HG03103 (cell line): Measurements from ENCODE around the gene GRK7.

ENCODE experiments used
- ATAC-seq: cut with Tn5 transposase; IDR thresholded peaks from one replicate; pipeline ENCODE4 v1.9.1; 2021; ENCODE audit warnings: low read depth; ENCODE audit not compliant: unreplicated experiment

GRK7 gene, protein sequence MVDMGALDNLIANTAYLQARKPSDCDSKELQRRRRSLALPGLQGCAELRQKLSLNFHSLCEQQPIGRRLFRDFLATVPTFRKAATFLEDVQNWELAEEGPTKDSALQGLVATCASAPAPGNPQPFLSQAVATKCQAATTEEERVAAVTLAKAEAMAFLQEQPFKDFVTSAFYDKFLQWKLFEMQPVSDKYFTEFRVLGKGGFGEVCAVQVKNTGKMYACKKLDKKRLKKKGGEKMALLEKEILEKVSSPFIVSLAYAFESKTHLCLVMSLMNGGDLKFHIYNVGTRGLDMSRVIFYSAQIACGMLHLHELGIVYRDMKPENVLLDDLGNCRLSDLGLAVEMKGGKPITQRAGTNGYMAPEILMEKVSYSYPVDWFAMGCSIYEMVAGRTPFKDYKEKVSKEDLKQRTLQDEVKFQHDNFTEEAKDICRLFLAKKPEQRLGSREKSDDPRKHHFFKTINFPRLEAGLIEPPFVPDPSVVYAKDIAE (N-terminal part only)

DNA sequence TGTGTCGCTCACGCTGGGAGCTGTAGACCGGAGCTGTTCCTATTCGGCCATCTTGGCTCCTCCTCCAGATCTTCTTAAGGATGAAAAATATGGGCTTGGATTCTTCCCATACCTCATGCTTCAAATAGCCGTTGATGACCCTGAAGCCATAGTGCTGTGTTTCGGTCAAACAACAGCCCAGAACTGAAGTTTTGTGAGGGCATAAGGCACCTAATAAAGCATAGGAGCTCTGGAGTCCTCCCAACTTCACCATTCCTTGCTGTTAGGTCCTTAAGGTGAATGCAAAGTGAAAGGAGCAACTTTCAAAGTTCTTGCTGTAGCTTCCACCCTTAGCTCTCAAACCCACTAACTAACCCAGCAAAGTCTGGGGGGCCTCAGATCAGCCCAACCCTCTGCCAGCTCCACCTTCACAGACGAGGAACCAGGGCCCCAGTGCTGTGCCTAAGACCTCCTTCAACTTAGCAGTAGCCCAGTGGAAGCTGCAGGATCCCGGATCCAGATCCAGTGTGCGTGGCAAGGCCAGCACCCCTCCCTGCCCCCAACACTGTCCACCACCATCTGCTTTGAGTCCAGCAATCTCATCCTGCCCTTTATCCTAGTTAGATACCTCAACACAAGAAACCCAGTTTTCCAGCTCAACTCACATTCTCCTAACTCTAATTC is at the start of gene GRK7:
TSS of gene GRK7 (plus strand) at position 321 of the 663 bp plus-strand sequence. CDS start 14,877 bp downstream, outside the sequence.
- ATAC-seq = no peak

DNA sequence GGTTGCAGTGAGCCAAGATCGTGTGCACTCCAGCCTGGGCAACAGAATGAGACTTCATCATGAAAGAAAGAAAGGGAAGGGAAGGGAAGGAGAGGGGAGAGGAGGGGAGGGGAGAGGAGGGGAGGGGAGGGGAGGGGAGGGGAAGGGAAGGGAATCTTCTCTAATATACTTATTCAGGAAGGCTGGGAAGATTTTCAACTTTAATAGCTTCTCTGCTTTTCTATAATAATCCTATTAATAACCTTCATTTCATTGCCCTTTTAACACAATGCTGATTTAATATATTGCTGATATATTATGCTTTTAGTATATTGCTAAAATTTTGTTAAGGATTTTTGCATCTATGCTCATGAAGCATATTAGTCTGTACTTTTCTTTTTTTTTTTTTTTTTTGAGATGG is 48.5 kb upstream of the GRK7 start:
- no peak for ATAC-seq

DNA sequence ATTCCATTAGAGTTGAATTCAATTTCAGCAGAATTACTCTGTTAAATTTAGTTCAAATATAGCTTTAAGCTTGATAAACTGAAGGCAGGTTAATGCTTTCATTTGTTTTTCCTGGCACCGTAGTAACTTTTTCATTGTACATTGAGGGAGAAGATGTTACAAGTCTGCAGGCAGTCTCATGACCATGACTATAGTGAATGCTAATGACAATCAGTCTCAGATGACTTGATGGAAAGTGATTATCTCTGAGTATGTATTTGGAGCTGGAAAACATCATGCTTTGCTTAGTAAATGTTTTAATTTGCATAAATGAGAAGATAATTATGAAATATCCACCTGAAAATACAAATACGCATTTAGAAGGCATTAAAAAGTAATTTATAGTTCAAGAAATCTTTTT is 41.1 kb upstream of the GRK7 start:
- no peak for ATAC-seq

DNA sequence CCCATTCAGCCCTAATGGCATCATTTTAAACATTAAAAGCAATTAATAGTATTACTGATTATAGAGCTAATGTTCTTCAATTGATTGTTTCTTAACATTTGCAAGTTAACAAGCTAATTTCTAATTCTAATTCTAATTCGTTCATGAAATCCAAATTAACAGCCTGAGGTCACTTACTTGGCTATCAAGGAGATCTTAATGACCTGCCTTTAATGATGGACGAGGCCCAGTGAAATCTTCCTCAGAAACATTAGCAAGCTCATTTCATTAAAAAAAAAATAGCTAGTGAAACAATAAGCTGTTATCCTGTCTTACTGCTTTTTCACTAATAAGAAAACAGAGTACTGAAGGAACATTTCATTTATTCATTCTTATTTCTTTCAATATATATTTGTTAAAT is 40.6 kb upstream of the GRK7 start:
- no peak for ATAC-seq

DNA sequence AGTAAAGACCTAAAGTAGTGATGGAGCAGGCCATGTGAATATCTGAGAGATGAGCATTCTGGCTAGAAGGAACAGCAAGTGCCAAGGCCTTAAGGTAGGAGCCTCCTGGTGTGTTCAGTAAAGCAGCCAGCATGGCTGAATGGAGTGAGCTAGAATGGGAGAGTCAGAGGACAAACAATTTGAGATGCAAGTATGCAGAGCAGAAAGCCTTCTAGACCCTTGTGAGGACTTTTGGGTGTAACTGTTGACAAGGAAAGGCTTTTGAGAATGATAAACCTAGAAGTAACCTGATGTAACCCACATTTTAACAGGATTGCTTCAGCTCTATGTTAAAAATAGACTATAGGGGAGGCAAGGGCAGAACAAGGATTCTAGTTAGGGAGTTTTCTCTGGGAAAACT is 40.0 kb upstream of the GRK7 start:
- ATAC-seq = no peak

DNA sequence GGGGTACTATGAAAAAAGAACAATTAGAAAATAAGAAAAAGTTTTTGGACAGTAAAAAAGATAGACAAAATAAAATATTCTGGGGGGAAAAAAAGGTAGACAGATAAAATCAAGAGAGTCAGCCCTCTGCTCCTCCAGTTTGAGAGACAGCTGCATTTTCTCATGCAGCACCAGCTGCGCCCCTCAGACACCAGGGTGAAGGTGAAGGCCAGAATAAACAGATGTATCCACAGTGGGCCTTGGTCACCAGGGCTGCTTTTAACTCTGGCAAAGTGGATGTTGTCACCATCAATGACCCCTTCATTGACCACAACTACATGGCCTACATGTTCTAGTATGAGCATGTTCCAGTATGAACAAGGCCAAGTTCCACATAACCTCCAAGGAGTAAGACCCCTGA is 39.0 kb upstream of the GRK7 start:
- no peak for ATAC-seq

DNA sequence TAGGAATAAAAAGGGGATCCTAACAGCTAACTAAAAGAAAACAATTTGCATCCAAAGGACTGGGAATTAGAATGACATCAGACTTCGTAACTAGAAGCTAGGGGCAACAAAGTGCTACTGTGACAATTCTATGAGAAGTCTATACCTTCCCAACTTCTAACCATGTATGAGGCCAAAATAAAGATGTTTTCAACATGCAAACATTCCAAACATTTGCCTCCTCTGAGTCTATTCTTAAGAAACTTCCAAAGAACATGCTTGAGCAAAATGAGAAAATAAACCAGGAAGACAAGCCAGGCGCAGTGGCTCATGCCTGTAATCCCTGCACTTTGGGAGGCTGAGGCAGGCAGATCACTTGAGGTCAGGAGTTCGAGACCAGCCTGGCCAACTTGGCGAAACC is 38.2 kb upstream of the GRK7 start:
- no peak for ATAC-seq

DNA sequence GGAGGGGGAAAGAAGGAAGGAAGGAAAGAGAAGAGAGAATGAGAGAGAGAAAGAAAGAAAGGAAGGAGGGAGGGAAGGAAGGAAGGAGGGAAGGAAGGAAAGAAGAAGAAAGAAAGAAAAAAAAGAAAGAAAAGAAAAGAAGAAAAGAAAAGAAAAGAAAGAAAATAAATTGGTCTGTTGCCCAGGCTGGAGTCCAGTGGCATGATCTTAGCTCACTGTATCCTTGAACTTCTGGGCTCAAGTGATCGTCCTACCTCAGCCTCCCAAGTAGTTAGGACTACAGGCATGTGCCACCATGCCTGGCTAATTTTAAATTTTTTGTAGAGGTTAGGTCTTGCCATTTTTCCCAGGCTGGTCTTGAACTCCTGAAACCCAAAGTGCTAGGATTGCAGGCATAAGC is 36.7 kb upstream of the GRK7 start:
- no peak for ATAC-seq

DNA sequence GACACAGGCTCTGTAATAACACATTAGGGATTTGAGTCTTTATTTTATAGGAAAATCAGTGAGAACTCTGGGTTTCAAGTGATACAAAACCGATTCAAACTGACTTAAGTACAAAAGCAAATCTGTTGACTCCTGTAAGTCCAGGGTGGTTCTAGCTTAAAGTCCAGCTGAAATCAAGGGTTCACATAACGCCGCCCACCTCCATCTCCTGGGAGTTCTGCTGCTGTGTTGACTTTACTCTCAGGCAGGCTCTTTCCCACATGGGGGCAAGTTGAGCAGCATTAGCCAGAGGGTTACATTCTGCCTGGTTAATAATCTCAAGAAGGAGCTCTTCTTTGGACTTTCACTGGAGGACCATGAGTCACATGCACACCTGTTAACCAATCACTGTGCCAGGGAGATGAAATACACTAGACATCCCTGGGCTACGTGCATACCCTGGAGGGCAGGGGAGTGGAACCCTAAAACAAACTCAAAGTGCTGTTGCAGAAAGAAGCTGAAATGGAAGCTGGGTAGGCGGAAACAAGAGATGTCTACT is 34.8 kb upstream of the GRK7 start:
- ATAC-seq = no peak

DNA sequence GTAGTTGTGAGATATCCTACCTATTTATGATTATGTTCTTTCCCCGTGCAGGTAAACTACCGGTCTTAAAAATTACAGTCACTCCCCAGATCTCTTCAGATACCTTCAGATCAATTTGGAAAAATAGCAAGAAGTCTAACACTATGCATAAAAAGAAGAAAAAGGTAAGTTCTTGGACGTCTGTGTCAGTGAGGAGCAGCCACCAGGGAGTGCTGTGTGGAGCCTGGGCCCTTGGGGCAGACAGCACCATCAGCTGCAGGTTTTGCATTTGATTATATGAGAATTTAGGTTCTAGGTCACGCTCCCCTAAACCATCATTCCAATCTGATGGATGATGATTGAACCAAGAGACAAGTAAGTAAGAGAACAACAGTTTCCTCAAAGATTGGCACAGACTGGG is 34.0 kb upstream of the GRK7 start:
- no peak for ATAC-seq

DNA sequence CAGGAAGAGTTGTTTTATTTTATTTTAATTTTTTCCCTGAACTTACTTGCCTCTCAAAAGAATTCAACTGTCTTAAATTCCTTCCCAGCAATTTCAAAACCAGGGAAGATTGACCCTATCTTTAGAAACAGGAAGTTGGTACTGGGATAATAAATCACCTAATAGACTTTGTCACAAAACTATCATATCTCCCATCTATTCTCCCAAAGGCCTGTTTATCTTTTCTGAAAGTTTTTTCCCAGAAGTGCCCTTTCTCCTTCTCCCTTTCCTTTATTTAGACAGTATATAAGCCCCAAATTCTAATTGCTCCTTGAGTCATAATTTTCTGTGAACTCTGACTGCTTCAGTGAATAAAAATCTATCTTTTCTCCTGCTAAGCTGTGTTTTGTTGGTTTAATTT is 28.0 kb upstream of the GRK7 start:
- ATAC-seq = no peak

DNA sequence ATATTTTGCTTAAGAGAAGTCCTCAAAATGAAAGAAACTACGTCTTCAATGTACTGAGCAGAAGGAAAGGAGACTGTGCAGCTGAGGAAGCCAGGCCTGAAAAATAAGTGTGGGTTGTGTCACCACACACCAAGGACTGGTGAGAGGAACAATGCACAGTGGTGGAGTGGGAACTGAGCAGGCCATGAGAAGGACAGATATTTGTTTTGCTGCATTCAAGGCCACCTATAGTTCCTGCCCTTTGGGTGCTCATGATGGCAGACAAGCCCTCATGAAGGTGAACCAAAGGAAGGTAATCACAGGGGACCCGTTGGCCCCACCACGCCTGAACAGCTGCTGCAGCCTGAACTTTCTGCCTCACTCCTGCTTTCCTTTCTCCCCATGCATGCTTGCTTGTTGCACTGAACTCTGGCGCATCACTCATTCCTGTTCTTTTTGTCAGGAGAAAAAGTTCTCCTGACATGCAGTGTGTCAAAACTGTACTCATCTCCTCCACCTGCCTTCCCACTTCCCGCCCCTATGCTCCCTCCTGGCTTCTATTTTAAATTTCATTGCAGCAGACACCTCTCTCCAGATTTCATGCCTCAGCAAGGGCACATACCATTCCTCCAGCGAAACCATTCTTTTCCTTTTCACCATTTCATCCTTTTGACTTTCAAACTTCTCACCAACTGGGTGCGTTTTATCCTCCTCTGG is 27.3 kb upstream of the GRK7 start:
- no peak for ATAC-seq

DNA sequence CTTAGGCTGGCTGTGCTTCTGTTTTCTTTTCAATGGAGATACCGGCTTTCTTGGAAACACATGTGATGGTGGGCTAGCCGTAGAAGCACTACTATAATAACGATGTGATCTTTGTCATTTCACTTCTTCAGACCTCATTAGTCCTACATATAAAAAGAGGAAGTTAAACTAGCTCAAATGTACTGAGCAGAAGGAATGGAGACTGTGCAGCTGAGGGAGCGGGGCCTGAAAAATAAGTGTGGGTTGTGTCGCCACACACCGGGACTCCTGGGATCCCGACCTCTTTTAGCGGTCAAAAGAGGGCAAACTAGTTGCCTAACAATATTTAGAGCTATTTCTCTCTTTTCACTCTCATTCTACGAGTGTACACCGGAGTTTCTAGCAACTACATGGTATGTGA is 26.1 kb upstream of the GRK7 start:
- no peak for ATAC-seq

DNA sequence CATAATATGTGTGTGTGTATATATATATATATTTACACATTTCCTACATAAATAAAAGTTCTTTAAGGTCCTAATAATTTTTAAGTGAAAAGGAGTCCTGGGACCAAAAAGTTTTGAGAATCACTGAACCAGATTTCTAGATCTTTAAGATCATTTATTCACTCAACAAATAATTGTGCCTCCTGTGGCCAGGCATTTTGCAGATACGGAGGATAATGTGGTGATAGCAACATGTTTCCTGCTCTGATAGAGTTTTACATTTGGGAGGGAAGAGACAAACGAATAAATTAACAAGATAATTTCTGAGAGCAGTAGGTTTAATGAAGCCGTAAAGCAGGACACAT is 25.6 kb upstream of the GRK7 start:
- no peak for ATAC-seq

DNA sequence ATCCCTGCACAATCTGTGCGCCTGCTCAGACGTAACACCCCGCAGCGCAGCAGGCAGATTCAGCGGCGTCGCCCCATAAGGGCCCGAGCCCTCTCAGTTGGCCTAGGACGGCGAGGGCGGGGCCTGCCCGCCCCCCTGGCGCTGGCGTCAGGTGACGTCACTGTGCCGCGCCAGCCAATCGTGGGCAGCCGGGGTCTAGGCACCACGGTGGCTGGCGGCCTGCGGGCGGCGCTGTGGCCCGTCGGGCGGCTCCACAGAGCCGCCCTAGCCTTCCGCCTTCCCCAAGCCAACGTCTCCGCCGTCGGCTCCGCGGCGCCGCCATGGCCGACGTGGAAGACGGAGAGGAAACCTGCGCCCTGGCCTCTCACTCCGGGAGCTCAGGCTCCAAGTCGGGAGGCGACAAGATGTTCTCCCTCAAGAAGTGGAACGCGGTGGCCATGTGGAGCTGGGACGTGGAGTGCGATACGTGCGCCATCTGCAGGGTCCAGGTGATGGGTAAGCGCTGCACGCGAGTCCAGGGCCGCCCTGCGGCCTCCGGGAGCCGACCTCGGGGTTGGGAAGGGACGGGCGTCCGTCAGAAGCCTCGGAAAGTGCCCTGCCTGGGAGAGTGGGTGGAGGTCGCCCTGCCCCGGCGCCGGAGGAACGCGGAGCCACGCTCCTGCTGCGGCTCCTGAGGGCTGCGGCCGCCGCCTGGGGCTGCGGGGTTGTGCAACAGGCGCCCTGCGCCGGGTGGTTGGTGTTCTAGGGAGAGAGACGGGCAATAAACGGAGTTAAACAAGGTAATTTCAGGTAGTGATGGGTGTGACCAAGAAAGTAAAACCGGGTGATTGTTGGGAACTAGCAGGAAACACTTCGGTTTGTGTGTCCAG is 25.0 kb upstream of the GRK7 start, which contains the start of gene RNF7:
TSS of gene RNF7 (plus strand) at position 277 of the 869 bp plus-strand sequence. CDS start at position 321, 44 bp downstream.
- peak; percentile 88 for ATAC-seq

DNA sequence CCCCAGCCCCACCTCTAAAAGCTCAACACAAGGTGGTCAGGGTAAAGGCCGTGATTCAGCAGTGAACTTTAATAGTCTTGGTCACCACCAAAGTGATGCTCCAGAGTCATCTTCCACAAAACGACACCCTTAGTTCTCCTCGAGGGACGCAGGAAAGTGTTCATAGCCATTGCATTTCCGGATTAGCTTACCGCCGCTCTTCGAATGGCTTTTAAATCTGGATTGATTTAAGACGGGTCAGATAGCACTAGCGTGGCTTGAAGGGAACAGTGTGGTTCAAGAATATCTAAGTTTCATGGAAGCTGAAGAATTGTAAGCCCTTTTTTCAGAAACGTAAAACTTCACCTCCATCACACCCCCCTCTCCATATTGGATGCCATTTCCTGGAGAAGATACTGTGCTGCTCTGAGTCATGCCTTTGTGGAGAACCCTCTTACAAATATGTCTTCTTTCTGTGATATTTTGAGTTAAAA is 24.3 kb upstream of the GRK7 start:
- no peak for ATAC-seq

DNA sequence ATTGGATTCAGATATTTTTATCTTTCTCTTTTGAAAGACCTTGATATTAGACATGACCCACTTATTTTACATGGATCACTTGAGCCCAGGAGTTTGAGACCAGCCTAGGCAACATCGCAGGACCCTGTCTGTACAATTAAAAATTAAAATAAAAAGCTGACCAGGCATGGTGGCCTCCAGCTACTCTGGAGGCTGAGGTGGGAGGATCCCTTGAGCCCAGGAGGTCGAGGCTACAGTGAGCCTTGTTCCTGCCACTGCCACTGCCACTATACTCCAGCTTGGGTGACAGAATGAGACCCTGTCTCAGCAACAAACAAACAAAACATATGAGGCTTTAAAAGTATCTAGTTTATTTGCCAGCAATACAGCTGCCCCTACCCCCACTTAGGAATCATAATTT is 23.5 kb upstream of the GRK7 start:
- ATAC-seq = no peak

DNA sequence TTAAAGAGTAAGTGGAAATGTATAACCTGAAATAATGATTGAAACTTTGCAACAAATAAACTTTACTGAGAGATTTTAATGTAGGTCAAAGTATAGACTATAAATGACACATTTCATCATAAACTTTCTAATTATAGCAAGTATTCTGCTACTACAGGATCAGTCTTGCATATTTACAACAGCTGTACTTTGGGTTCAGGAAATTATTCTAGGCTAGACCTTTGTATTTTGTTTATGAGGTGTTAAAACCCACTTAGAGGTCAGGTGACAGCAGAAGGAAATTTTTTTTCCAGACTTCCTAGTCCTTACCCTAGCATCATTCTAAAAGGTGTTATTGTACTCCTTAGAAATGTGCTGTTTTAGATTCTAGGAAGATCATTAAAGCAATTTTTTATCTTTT is 22.9 kb upstream of the GRK7 start:
- ATAC-seq = no peak

DNA sequence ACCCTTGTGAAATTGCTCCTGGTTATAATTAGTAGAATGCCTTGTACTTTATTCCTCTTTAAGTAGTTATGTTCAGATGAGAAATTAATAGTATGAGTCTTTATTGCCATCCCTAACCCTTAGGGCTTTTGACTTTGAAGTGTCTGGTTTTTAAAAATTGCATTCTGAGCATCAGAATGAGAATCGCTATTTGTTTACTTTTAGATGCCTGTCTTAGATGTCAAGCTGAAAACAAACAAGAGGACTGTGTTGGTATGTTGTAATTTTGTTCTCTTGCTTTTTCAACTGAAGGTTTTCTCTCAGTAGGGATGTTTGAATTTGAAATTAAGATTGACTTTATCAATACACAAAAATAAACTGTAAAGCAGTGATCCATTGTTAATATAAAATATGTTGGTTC is 19.9 kb upstream of the GRK7 start:
- ATAC-seq = no peak

DNA sequence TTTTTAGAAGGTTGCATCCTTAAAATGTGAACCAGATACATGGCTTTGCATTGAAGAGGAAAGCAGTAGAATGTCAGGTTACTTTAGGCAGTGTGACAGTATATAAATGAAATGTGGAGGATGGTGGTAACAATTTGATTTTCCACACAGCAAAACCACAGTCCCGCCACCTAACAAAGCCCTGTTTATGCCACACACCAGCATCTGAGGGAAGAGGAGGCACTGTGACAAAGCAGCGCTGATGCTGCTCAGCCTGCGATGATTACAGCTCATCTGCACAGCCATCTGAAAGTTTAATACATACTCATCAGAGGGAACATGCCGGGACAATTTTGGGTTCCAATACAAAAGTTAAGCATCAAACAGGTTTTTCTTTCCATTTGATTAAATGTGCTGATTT is 16.2 kb upstream of the GRK7 start:
- ATAC-seq = no peak
